HFFc6 (cell line): Measurements from ENCODE around the gene MAPK11. TPM values are rescaled to one million over a fixed set of nuclear protein-coding genes. Genes with fewer than 3 reads are reported as not detected.

Experiments
- DNase-seq: peaks from one replicate; pipeline ENCODE4 v3.0.0-alpha.2; 2018
- H3K27ac Mint-ChIP-seq: 2 replicates; pipeline ENCODE4 v1.8.0; 2020; ENCODE audit warnings: mild to moderate bottlenecking, mixed read lengths
- H3K27me3 Mint-ChIP-seq: 2 replicates; pipeline ENCODE4 v1.8.0; 2021; ENCODE audit warnings: mild to moderate bottlenecking, moderate library complexity, mixed read lengths; ENCODE audit not compliant: insufficient read depth
- H3K36me3 Mint-ChIP-seq: 2 replicates; pipeline ENCODE4 v1.8.0; 2021; ENCODE audit warnings: low read depth, mixed read lengths
- H3K4me1 Mint-ChIP-seq: 2 replicates; pipeline ENCODE4 v1.8.0; 2020; ENCODE audit warnings: low read depth, mixed read lengths
- H3K4me3 Mint-ChIP-seq: 2 replicates; pipeline ENCODE4 v1.8.0; 2020; ENCODE audit warnings: mild to moderate bottlenecking, moderate library complexity, mixed read lengths
- H3K9me3 Mint-ChIP-seq: 2 replicates; pipeline ENCODE4 v1.8.0; 2020; ENCODE audit warnings: mild to moderate bottlenecking, mixed read lengths
- total RNA-seq, 6 experiments: library from RNA; stranded (reverse); fragmentation: NEBNext Ultra II Directional; extraction: Animal tissue kit (Norgen Biotek cat#: 25700); gene quantifications; 2 replicates in 1 of 6; 3 replicates in 5 of 6; pipeline ENCODE4 v1.2.3, GENCODE V29; 2021
- TF ChIP-seq, protein P1 (sequence below): fragments of 200-600 bp; sonication (generic); IDR thresholded peaks from 2 replicates; pipeline ENCODE4 v1.5.0; 2021; ENCODE audit warnings: antibody characterized with exemption, mild to moderate bottlenecking

MAPK11 gene
- total RNA-seq, 6 experiments from 2014 or later: 6.0 to 10.2 (median 7.8) TPM

DNA sequence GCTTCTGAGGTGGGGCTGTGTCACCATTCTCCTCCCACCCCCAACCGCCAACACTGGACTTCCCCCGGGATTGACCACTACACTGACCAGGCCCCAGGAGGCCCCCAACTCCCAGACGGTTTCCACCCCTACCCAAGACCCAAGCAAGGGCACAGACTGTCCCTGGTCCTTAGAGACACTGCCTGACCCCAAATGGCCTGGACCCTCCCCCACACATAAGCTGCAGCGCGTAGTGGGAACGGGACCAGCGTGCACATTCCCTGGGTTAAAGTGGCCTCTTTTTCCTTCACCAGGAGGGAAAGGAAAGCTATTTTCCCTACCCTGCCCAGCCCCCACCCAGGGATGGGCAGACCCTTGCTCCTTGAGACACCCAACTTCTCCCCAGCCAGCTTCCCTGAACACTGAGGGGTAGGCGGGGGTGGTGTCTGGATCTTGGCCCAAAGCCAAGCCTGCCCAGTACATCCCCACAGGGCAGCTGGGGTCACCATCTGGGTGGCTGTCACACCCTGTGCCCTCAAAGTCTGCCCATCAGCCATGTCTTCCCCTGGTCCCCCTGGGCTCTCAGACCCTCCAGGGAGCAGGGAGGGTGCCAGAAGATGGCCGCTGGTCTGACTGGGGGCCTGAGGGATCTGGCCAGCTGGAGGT, 7.1 kb downstream of the MAPK11 start:
- peaks cover 8% of the 10 kb centered on the region for H3K4me1 Mint-ChIP-seq
- H3K4me3 Mint-ChIP-seq: no peak overlapping the region
- TF ChIP-seq, protein P1, sequence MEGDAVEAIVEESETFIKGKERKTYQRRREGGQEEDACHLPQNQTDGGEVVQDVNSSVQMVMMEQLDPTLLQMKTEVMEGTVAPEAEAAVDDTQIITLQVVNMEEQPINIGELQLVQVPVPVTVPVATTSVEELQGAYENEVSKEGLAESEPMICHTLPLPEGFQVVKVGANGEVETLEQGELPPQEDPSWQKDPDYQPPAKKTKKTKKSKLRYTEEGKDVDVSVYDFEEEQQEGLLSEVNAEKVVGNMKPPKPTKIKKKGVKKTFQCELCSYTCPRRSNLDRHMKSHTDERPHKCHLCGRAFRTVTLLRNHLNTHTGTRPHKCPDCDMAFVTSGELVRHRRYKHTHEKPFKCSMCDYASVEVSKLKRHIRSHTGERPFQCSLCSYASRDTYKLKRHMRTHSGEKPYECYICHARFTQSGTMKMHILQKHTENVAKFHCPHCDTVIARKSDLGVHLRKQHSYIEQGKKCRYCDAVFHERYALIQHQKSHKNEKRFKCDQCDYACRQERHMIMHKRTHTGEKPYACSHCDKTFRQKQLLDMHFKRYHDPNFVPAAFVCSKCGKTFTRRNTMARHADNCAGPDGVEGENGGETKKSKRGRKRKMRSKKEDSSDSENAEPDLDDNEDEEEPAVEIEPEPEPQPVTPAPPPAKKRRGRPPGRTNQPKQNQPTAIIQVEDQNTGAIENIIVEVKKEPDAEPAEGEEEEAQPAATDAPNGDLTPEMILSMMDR: no peak
- no peaks in the 10 kb centered on the region for H3K9me3 Mint-ChIP-seq
- H3K36me3 Mint-ChIP-seq: no peaks in the 10 kb centered on the region
- no peak overlapping the region for H3K27ac Mint-ChIP-seq
- H3K27me3 Mint-ChIP-seq: peaks cover 1% of the 10 kb centered on the region
- DNase-seq: no peak

DNA sequence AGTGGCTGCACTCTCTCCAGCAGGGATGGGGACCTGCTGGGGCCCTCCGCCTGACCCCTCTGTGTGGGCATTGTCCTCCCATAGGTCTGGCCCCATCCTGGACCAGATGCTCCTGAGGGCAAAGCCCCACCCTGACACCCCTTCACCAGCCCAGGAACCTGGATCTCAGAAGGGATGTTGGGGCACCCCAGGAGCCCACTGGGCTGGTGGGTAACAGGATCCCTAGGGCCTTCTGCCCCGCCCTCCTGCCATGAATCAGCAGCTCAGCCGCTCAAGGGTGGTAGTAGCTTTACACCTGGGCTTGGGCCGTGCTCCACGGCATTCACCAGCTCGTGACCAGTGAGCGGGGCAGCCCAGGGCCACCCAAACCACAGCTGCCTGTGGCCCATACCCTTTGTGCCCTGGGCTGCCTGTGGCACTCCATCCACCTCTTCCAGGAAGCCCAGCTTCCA, 7.7 kb downstream of the MAPK11 start:
- peak overlapping the region; percentile 69 for H3K4me3 Mint-ChIP-seq
- H3K36me3 Mint-ChIP-seq: no peaks in the 10 kb centered on the region
- peaks cover 8% of the 10 kb centered on the region for H3K4me1 Mint-ChIP-seq
- no peaks in the 10 kb centered on the region for H3K9me3 Mint-ChIP-seq
- peak overlapping the region; percentile 58; the same call in 1 of the 2 replicates for H3K27ac Mint-ChIP-seq
- H3K27me3 Mint-ChIP-seq: peaks cover 1% of the 10 kb centered on the region
- DNase-seq: no peak
- TF ChIP-seq, protein P1: no peak

DNA sequence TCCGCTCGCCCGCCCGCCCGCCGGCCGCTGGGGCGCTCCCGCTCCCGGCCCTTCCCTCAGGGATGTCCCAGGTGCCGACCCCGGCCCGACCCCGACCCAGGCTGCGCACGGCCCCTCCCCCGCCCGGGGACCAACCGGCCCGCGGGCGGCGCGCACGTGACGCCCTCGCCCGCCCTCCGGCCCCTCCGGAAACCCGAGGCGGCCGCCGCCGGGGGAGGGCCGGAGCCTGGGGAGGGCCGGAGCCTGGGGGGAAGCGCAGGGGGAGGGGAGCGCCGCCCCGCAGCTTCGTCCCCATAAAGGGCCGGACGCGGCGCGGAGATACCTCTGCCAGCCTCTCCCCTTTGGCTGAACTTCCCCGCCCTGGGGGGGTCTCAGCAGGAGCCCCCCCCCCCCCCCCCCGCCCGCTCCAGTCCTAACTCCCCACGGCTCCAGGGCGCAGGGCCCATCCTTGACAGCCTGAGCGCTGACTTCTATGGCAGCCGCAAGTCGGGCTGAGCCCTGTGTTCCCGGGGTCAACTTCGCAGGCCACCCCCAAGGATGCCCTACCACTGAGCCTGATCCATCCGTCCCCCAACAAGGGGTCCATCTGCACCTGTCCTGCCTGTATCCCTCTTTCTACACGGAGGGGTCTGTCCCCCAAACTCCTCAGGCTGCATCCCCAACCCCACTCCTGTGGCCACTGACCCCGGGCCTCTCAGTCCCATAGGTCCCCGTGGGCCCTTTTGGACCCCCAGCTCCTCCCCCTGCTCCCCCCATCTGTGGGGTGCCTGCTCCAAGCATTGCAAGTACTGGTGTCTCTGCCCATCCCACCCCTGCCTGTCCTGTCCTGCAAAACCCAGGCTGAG, 8.3 kb downstream of the MAPK11 start, which contains the start of gene MAPK12:
TSS of gene MAPK12 (minus strand) at position 69 of the 845 bp plus-strand sequence. CDS start 174 bp downstream, outside the sequence.
- TF ChIP-seq, protein P1: no peak
- Mint-ChIP-seq H3K4me1 (peaks cover 8% of the 10 kb centered on the region), H3K27ac (peak within 1 kb of the TSS; percentile 74), H3K36me3 (no peaks in the 10 kb centered on the region), H3K4me3 (peak within 1 kb of the TSS; percentile 84), H3K9me3 (no peaks in the 10 kb centered on the region), H3K27me3 (peaks cover 3% of the 10 kb centered on the region)
- DNase-seq: no peak

DNA sequence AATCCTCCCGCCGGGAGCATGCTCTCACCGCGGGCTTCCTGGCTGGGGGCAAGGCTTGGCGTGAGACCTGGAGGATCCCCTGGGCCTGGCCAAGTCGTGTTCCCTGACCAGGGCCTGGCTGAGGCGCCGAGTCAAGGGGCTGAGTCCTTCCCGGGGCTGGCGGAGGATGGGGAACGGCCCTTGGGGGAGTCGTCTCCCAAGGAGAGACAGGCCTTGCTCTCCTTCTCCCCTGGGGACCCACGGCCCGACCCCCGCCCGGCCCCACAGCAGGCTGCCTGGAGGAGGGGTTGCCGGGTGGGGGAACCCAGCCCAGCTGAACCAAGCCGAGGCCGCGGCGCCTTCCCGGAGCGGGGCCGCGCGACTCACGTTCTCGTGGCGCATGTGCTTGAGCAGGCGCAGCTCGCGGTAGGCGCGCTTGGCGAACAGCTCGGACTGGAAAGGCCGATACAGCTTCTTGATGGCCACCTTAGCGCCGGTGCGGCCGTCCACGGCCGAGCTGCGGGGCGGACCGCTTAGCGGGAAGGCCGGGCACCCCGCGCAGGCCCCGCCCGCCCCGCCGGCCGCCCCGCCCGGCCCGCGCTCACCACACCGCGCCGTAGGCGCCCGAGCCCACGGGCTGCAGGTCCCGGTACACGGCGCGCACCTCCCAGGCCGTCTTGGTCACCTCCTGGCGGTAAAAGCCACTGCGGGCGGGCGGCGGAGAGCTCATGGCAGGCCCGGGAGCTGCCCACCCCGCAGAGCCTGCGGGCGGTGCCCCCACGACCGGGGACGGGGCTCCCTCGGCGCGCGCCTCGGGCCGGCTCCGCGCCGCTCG, 9.2 kb downstream of the MAPK11 start:
- Mint-ChIP-seq H3K36me3 (no peaks in the 10 kb centered on the region), H3K9me3 (no peaks in the 10 kb centered on the region), H3K4me3 (peak overlapping the region; percentile 84), H3K27me3 (peaks cover 2% of the 10 kb centered on the region), H3K4me1 (peaks cover 8% of the 10 kb centered on the region), H3K27ac (peak overlapping the region; percentile 74)
- DNase-seq: peak; percentile 49
- TF ChIP-seq, protein P1: no peak

DNA sequence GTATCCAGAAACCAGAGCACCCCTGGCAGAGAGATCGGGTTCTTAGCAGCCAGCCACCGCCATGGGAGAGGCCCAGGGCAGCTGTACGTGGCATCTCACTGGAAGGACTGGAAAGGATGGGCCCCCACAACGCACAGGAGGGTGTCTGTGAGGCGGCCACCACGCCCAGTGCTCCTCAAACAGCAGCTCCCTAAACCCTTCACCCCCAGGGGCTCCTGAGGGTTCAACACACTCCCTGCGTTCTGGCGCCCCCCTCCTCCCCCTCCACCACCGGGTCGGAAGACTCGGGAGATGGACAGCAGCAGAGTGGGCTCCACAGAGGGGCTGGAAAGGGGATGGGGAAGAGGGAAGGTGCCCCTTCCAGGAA, 9.8 kb downstream of the MAPK11 start:
- H3K4me1 Mint-ChIP-seq: peaks cover 8% of the 10 kb centered on the region
- TF ChIP-seq, protein P1: no peak
- H3K27me3 Mint-ChIP-seq: peaks cover 2% of the 10 kb centered on the region
- no peak for DNase-seq
- no peaks in the 10 kb centered on the region for H3K36me3 Mint-ChIP-seq
- peak overlapping the region; percentile 84 for H3K4me3 Mint-ChIP-seq
- peak overlapping the region; percentile 74 for H3K27ac Mint-ChIP-seq
- H3K9me3 Mint-ChIP-seq: no peaks in the 10 kb centered on the region
